ENCODE data around the gene PCDH1.
"Not testable (repeated sequence)": the region's sequence is repeated elsewhere in the genome, so short reads cannot be mapped to it uniquely, and the experiment has no call there.

PCDH1 gene

GRCh38 chr5:141878186-141878710, at the start of gene PCDH1:
Gene PCDH1 (minus strand): TSS chr5:141878410. CDS start chr5:141878262, 148 bp downstream.
- no peak for DNase-seq (ENCODE audit: low read depth, low spot score)

GRCh38 chr5:141926434-141926833, 48.2 kb upstream of the PCDH1 start:
- no peak for DNase-seq (ENCODE audit: low read depth, low spot score)

GRCh38 chr5:141923448-141924313, 45.5 kb upstream of the PCDH1 start, which contains the start of gene DELE1:
Gene DELE1 (plus strand): TSS chr5:141923871. CDS start chr5:141923942, 71 bp downstream.
- DNase-seq (ENCODE audit: low read depth, low spot score), result peak; percentile 87

GRCh38 chr5:141922827-141923447, 44.7 kb upstream of the PCDH1 start:
- DNase-seq (ENCODE audit: low read depth, low spot score), result not testable (repeated sequence)

GRCh38 chr5:141920771-141921170, 42.6 kb upstream of the PCDH1 start:
- no peak for DNase-seq (ENCODE audit: low read depth, low spot score)

GRCh38 chr5:141919218-141920119, 41.3 kb upstream of the PCDH1 start:
- DNase-seq (ENCODE audit: low read depth, low spot score), result no peak

GRCh38 chr5:141917760-141918159, 39.5 kb upstream of the PCDH1 start:
- DNase-seq (ENCODE audit: low read depth, low spot score), result no peak

- DNase-seq (ENCODE audit: low read depth, low spot score), result no peak
These were observed 38.3 kb upstream of the PCDH1 start for GRCh38 chr5:141916522-141916921.

GRCh38 chr5:141915881-141916336, 37.7 kb upstream of the PCDH1 start:
- DNase-seq (ENCODE audit: low read depth, low spot score), result peak; percentile 33

GRCh38 chr5:141914797-141915196, 36.6 kb upstream of the PCDH1 start:
- no peak for DNase-seq (ENCODE audit: low read depth, low spot score)

GRCh38 chr5:141914199-141914743, 36.1 kb upstream of the PCDH1 start:
- peak; percentile 28 for DNase-seq (ENCODE audit: low read depth, low spot score)

- DNase-seq (ENCODE audit: low read depth, low spot score), result no peak
These were observed 35.5 kb upstream of the PCDH1 start for GRCh38 chr5:141913560-141914198.

- no peak for DNase-seq (ENCODE audit: low read depth, low spot score)
These were observed 32.1 kb upstream of the PCDH1 start for GRCh38 chr5:141910271-141910673.

- no peak for DNase-seq (ENCODE audit: low read depth, low spot score)
These were observed 31.0 kb upstream of the PCDH1 start for GRCh38 chr5:141909212-141909611.

GRCh38 chr5:141908796-141909195, 30.6 kb upstream of the PCDH1 start:
- DNase-seq (ENCODE audit: low read depth, low spot score), result no peak

GRCh38 chr5:141906972-141907371, 28.8 kb upstream of the PCDH1 start:
- DNase-seq (ENCODE audit: low read depth, low spot score), result no peak

GRCh38 chr5:141906517-141906916, 28.3 kb upstream of the PCDH1 start:
- no peak for DNase-seq (ENCODE audit: low read depth, low spot score)

- DNase-seq (ENCODE audit: low read depth, low spot score), result no peak
These were observed 26.3 kb upstream of the PCDH1 start for GRCh38 chr5:141904551-141904950.

- no peak for DNase-seq (ENCODE audit: low read depth, low spot score)
These were observed 25.1 kb upstream of the PCDH1 start for GRCh38 chr5:141903261-141903660.

GRCh38 chr5:141902015-141902814, 24.0 kb upstream of the PCDH1 start:
- DNase-seq (ENCODE audit: low read depth, low spot score), result no peak

All from iPS DF 19.7 (cell line).